Dedifferentiated amniotic fluid mesenchymal stem cell (primary cell): ENCODE results near the gene MANSC4.
"Not testable (repeated sequence)": the region's sequence is repeated elsewhere in the genome, so short reads cannot be mapped to it uniquely, and the experiment has no call there.

Experiments
- DNase-seq: peaks from one replicate; pipeline ENCODE4 v3.0.0-alpha.2; 2016; ENCODE audit errors: extremely low spot score

Gene MANSC4

GRCh38 chr12:27751386-27752047, 28.5 kb downstream of the MANSC4 start:
- DNase-seq: no peak

GRCh38 chr12:27747111-27747820, 32.8 kb downstream of the MANSC4 start:
- no peak for DNase-seq

- DNase-seq: not testable (repeated sequence)
Measured at GRCh38 chr12:27745734-27746133, 34.3 kb downstream of the MANSC4 start.

GRCh38 chr12:27743601-27744000, 36.4 kb downstream of the MANSC4 start:
- DNase-seq: no peak

- DNase-seq: not testable (repeated sequence)
Measured at GRCh38 chr12:27734321-27734720, 45.7 kb downstream of the MANSC4 start.

GRCh38 chr12:27733791-27734190, 46.2 kb downstream of the MANSC4 start:
- no peak for DNase-seq

GRCh38 chr12:27733052-27733656, 46.9 kb downstream of the MANSC4 start:
- no peak for DNase-seq

- no peak for DNase-seq
Measured at GRCh38 chr12:27732281-27732680, 47.8 kb downstream of the MANSC4 start.

GRCh38 chr12:27730097-27730588, 49.9 kb downstream of the MANSC4 start:
- no peak for DNase-seq

GRCh38 chr12:27723212-27723611, 56.8 kb downstream of the MANSC4 start:
- DNase-seq: no peak
